Right lobe of liver (tissue), 4 donors: ENCODE data around the gene SH3BGRL3.
"Not testable (repeated sequence)": the region's sequence is repeated elsewhere in the genome, so short reads cannot be mapped to it uniquely, and the experiment has no call there.

Experiments
- POLR2A ChIP-seq: fragments of 450-650 bp; IDR thresholded peaks from one replicate; pipeline ENCODE4 v1.6.1; 2017; ENCODE audit warnings: antibody characterized with exemption, mild to moderate bottlenecking
- TF ChIP-seq, protein P1 (sequence below), 4 donors: fragments of 200-600 bp in 3 of 4; fragments of 450-650 bp in 1 of 4; IDR thresholded peaks; one replicate each; pipeline versions ENCODE4 v1.5.1 to v1.8.0; 2016 to 2022; ENCODE audit warnings: antibody characterized with exemption in 4 of 4, mild to moderate bottlenecking in 2 of 4
- donor health status: DM: no; HTN: no; CAD: no.
- donor health status: DM: no; HTN: no; CAD: no.
- donor health status: DM: no; HTN: yes; CAD: no.

DNA sequence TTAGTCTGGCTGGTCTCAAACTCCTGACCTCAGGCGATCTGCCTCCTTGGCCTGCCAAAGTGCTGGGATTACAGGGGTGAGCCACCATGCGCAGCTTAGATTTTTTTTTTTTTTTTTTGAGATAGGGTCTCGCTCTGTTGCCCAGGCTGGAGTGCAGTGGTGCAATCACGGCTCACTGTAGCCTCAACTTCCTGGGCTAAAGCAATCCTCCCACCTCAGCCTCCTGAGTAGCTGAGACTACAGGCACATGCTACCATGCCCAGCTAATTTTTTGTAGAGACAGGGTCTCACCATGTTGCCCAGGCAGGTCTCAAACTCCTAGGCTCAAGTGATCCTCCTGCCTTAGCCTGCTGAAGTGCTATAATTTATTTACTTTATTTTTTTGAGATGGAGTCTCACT lies 49.5 kb downstream of the SH3BGRL3 start:
- TF ChIP-seq, protein P1, sequence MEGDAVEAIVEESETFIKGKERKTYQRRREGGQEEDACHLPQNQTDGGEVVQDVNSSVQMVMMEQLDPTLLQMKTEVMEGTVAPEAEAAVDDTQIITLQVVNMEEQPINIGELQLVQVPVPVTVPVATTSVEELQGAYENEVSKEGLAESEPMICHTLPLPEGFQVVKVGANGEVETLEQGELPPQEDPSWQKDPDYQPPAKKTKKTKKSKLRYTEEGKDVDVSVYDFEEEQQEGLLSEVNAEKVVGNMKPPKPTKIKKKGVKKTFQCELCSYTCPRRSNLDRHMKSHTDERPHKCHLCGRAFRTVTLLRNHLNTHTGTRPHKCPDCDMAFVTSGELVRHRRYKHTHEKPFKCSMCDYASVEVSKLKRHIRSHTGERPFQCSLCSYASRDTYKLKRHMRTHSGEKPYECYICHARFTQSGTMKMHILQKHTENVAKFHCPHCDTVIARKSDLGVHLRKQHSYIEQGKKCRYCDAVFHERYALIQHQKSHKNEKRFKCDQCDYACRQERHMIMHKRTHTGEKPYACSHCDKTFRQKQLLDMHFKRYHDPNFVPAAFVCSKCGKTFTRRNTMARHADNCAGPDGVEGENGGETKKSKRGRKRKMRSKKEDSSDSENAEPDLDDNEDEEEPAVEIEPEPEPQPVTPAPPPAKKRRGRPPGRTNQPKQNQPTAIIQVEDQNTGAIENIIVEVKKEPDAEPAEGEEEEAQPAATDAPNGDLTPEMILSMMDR (IDR thresholded peaks at IDR 0.05): not testable (repeated sequence)
- TF ChIP-seq POLR2A: not testable (repeated sequence)
